ENCODE results near the gene OR10D3. TPM values are rescaled to one million over a fixed set of nuclear protein-coding genes. Genes with fewer than 3 reads are reported as not detected.

OR10D3 gene
- total and polyA plus RNA-seq, 2 experiments from 2014 or later = 0.03 TPM; not detected in 1

- Histone ChIP-seq H3K79me2 (no peaks in the 10 kb centered on the region), H3K4me3 (no peak overlapping the region), H4K20me1 (ENCODE audit: insufficient read depth, poor library complexity, severe bottlenecking) (no peaks in the 10 kb centered on the region), H3K27me3 (peaks cover 7% of the 10 kb centered on the region), H2AFZ (no peak overlapping the region), H3K27ac (no peak overlapping the region), H3K9me3 (ENCODE audit: low read depth) (no peaks in the 10 kb centered on the region), H3K4me1 (ENCODE audit: insufficient read depth) (no peaks in the 10 kb centered on the region), H3K9me2 (replicated peaks; ENCODE audit: insufficient read depth) (no peaks in the 10 kb centered on the region), H3K36me3 (replicated peaks; ENCODE audit: insufficient read depth, low read depth) (no peaks in the 10 kb centered on the region), H3K4me2 (no peak overlapping the region)
- no peak for DNase-seq (ENCODE audit: low spot score)
- 89% methylated on average over 3 of the region's 3 CpGs for WGBS (ENCODE audit: low lambda C conversion rate, missing lambda C conversion rate)
- TF ChIP-seq EZH2phosphoT487 (IDR thresholded peaks at IDR 0.05; ENCODE audit: low read depth, severe bottlenecking, unreplicated experiment) (no peak), EZH2 (IDR thresholded peaks at IDR 0.05; ENCODE audit: borderline replicate concordance) (no peak), CTCF (IDR thresholded peaks at IDR 0.05; ENCODE audit: poor library complexity) (no peak)
These were observed 30.3 kb upstream of the OR10D3 start for GRCh38 chr11:124152770-124153407.

- 65% methylated on average over 2 of the region's 2 CpGs for WGBS (ENCODE audit: low lambda C conversion rate, missing lambda C conversion rate)
- H2AFZ ChIP-seq = no peak overlapping the region
- H3K9me2 ChIP-seq (replicated peaks; ENCODE audit: insufficient read depth) = no peaks in the 10 kb centered on the region
- no peaks in the 10 kb centered on the region for H3K36me3 ChIP-seq (replicated peaks; ENCODE audit: insufficient read depth, low read depth)
- peaks cover 7% of the 10 kb centered on the region for H3K27me3 ChIP-seq
- no peak overlapping the region for H3K27ac ChIP-seq
- no peak for DNase-seq (ENCODE audit: low spot score)
- no peak overlapping the region for H3K4me3 ChIP-seq
- no peaks in the 10 kb centered on the region for H4K20me1 ChIP-seq (ENCODE audit: insufficient read depth, poor library complexity, severe bottlenecking)
- H3K9me3 ChIP-seq (ENCODE audit: low read depth) = no peaks in the 10 kb centered on the region
- no peaks in the 10 kb centered on the region for H3K79me2 ChIP-seq
- H3K4me2 ChIP-seq = no peak overlapping the region
- H3K4me1 ChIP-seq (ENCODE audit: insufficient read depth) = no peaks in the 10 kb centered on the region
- TF ChIP-seq EZH2phosphoT487 (IDR thresholded peaks at IDR 0.05; ENCODE audit: low read depth, severe bottlenecking, unreplicated experiment) (no peak), CTCF (IDR thresholded peaks at IDR 0.05; ENCODE audit: poor library complexity) (no peak), EZH2 (IDR thresholded peaks at IDR 0.05; ENCODE audit: borderline replicate concordance) (no peak)
These were observed 29.3 kb upstream of the OR10D3 start for GRCh38 chr11:124153821-124154220.

- no peaks in the 10 kb centered on the region for H4K20me1 ChIP-seq (ENCODE audit: insufficient read depth, poor library complexity, severe bottlenecking)
- H3K36me3 ChIP-seq (replicated peaks; ENCODE audit: insufficient read depth, low read depth) = no peaks in the 10 kb centered on the region
- H3K79me2 ChIP-seq = no peaks in the 10 kb centered on the region
- no peak for DNase-seq (ENCODE audit: low spot score)
- no peaks in the 10 kb centered on the region for H3K4me1 ChIP-seq (ENCODE audit: insufficient read depth)
- H3K27me3 ChIP-seq = peaks cover 7% of the 10 kb centered on the region
- H3K4me3 ChIP-seq = no peak overlapping the region
- no peak overlapping the region for H3K27ac ChIP-seq
- no peak for TF ChIP-seq CTCF (IDR thresholded peaks at IDR 0.05; ENCODE audit: poor library complexity)
- no peak for TF ChIP-seq EZH2 (IDR thresholded peaks at IDR 0.05; ENCODE audit: borderline replicate concordance)
- no peak for TF ChIP-seq EZH2phosphoT487 (IDR thresholded peaks at IDR 0.05; ENCODE audit: low read depth, severe bottlenecking, unreplicated experiment)
- no peak overlapping the region for H3K4me2 ChIP-seq
- no peak overlapping the region for H2AFZ ChIP-seq
- H3K9me2 ChIP-seq (replicated peaks; ENCODE audit: insufficient read depth) = no peaks in the 10 kb centered on the region
- no peaks in the 10 kb centered on the region for H3K9me3 ChIP-seq (ENCODE audit: low read depth)
These were observed 23.7 kb upstream of the OR10D3 start for GRCh38 chr11:124159481-124159880.
